H54 (cell line): ENCODE data around the gene IDH3G.

Experiments used
- DNase-seq: peaks from one replicate; pipeline ENCODE4 v3.0.0; 2011; ENCODE audit warnings: low spot score, mixed read lengths; ENCODE audit not compliant: insufficient read length
- FAIRE-seq: peaks from 3 replicates; lab custom pipeline; 2011; peaks lifted over from hg19 to GRCh38; lab: Jason Lieb, UNC
- POLR2A ChIP-seq: IDR thresholded peaks from 2 replicates; pipeline ENCODE4 v1.6.1; 2011; ENCODE audit warnings: low read depth, mild to moderate bottlenecking, low read length

The IDH3G gene

DNA sequence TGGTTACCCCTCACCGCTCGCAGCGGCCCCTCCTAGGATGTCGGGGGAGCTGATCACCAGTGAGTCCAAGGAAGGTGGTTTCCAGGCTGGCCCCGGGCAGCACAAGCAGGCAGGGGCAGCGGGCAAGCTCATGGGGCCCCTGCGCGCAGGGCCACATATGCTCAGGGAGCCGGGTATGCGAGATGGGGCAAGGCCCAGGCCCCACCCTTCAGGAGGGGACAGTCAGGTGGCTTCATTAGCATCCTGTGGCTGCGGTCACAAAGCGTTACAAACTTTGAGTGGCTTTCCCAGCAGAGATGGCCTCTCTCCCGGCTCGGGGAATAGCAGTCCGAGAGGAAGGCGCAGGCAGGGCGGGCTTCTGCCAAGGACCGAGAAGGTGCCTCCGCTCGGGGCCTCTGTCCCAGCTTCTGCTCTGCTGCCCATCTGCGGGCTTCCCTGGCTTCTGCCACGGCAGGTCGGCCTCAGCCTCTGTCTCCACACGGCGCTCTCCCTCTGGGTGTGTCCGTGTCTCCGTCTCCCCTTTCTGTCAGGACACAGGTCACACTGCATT lies 56.0 kb downstream of the IDH3G start:
- no peak for DNase-seq
- FAIRE-seq, result no peak
- TF ChIP-seq POLR2A, result no peak

DNA sequence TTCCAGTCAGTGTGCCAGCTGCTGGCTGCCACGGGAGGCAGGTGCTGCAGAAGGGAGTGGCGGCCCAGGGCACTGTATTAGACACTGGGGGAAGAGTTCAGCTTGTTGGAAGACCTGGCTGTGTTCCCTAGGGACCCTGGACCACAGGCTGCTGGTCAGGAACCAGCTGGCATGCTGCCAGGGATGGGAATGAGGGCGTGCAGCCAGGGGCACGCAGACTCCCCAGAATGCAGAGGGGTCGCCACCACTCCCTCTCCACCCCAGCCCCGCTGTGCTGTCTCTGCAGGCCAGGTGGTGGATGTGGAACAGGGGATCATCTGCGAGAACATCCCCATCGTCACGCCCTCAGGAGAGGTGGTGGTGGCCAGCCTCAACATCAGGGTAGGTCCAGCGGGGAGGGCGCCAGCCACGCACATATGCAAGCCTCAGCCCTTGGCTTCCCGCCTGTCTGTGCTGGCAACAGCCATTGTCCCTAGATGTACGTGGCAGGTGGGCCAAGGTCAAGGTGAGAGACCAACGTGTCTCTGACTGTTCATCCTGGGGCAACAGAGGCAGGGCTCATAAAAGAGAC lies 57.2 kb downstream of the IDH3G start:
- no peak for TF ChIP-seq POLR2A
- FAIRE-seq, result no peak
- no peak for DNase-seq

DNA sequence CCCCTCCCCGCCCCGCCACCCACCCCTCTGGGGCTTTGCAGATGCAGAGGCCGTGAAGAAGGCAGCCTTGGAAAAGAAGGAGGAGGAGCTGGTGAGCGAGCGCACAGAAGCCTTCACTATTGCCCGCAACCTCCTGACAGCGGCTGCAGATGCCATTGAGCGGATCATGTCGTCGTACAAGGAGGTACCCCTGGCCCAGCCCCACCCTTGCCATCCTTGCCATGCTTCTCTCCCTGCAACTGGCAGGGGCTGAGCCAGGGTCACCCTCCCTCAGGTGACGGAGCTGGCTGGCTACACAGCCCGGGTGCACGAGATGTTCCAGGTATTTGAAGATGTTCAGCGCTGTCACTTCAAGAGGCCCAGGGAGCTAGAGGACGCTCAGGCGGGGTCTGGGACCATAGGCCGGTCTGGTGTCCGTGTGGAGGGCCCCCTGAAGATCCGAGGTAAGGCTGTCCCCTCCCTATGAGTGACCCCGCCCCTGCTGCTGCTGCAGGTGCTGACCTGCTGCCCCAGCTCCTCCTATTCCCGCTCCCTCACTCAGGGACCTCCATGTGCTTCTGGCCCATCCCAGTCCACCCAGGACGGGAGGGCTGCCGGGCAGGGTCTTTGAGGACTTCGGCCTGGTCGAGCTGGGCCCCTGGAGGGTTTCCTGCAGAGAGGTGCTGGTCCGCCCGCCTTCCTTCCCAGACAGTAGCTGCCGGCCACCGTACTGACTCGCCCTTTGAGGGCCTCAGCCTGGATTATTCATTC lies 57.9 kb downstream of the IDH3G start:
- FAIRE-seq (no peak), DNase-seq (no peak)
- TF ChIP-seq POLR2A, result no peak
